Measurements from ENCODE around the gene EIF1AD. TPM values are rescaled to one million over a fixed set of nuclear protein-coding genes. Genes with fewer than 3 reads are reported as not detected.

The EIF1AD gene
- total and polyA plus RNA-seq, 9 of the 15 experiments (the other 6 are each of a cell fraction or from before 2014, with no cell fraction given): 50.1 to 98.8 (median 58.7) TPM

DNA sequence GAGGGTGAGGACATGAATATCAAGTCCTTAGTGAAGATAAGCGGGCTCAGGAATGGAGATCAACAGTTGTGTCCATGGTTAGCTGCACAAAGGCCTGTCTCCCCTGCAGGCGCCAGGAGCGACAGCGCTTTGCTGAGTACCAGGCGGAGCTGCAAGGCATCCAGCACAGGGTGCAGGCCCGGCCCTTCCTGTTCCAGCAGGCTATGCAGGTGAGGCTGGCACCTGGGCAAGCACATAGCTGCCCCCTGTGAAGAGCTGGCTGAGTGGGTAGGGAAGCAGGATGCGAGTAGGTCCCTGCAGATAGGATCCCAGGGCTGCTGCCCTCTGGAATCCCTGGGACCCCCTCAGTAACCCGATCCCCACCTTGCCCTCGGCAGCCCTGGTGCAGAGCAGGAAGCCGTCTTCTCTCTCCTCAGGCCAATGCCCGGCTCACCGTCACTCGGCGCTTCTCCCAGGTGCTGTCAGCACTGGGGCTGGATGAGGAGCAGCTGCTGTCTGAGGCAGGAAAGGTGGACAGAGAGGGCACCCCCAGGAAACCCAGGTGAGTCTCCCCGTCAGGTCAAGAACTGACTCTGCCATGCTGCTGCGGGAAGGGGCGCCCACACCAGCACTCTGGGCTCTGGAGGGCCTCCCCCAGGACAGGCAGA lies 43.1 kb downstream of the EIF1AD start:
- no peaks in the 10 kb centered on the region for H3K27me3 ChIP-seq (ENCODE audit: control insufficient read depth in 2 of 2, insufficient read depth in 2 of 2, low read length in 2 of 2)
- DNase-seq (ENCODE audit: extremely low read depth in 1 of 4, low spot score in 3 of 4): no peak
- H3K27ac ChIP-seq (ENCODE audit: extremely low read depth, low read depth, low read length): no peak overlapping the region
- in situ Hi-C loops (cut with MboI): no loop called here
- H3K9me3 ChIP-seq (replicated peaks; ENCODE audit: control insufficient read depth, insufficient read depth, low read depth, low read length): no peaks in the 10 kb centered on the region
- peaks cover 28% of the 10 kb centered on the region for H3K79me2 ChIP-seq (ENCODE audit: control insufficient read depth, insufficient read depth, low read length)
- WGBS (ENCODE audit: insufficient coverage, low coverage, missing lambda C conversion rate): 78% methylated on average over 12 of the region's 17 CpGs
- ChIA-PET CTCF (ENCODE audit: low intra/inter-chr PET ratio) (no interaction called here), POLR2A (interaction anchor here (0.5 to 1.9 kb wide), 7 partner anchors 10 to 66 kb away, joined by 3 to 7 read pairs (median 4); partner anchors contain the start of genes FOSL1 and TSGA10IP)
- peak overlapping the region in 1 of 2 experiments; percentile 37; a peak in 2 of 4 replicates for H3K9ac ChIP-seq (ENCODE audit: insufficient read depth in 1 of 2, low read depth in 2 of 2, low read length in 2 of 2)
- no peak overlapping the region; the same call in 1 of the 2 replicates for H2AFZ ChIP-seq (ENCODE audit: low read depth, low read length)
- H3K4me3 ChIP-seq: no peak overlapping the region
- intact Hi-C loops (cut with micrococcal nuclease): no loop called here
- 0 out of 2 replicates have a peak, but pooled peaks cover 2% of the 10 kb centered on the region for H4K20me1 ChIP-seq (replicated peaks; ENCODE audit: control insufficient read depth, insufficient read depth, low read length)
- FAIRE-seq: no peak
- ATAC-seq: no peak
- no TSS peak for BruUV-seq (replicated peaks)
- H3K4me2 ChIP-seq (ENCODE audit: insufficient read depth, low read length): no peak overlapping the region
- H3K4me1 ChIP-seq (replicated peaks in 1 of 2; ENCODE audit: control insufficient read depth in 2 of 2, insufficient read depth in 2 of 2, low read length in 2 of 2): peaks cover 12 to 31% of the 10 kb centered on the region in 2 experiments; a peak in 4 of 5 replicates
- peaks cover 6% of the 10 kb centered on the region; the same call in 1 of the 3 replicates for H3K36me3 ChIP-seq (ENCODE audit: control insufficient read depth, insufficient read depth, low read length)
- H3K9me1 ChIP-seq (ENCODE audit: control insufficient read depth, insufficient read depth, low read length): peaks cover 3% of the 10 kb centered on the region
- TF ChIP-seq HCFC1 (IDR thresholded peaks at IDR 0.05; ENCODE audit: low read depth, low read length): no peak
- TF ChIP-seq TOE1 (IDR thresholded peaks at IDR 0.05; ENCODE audit: borderline replicate concordance): no peak
- no peak for TF ChIP-seq TOE1 (CRISPR knock-in tag; IDR thresholded peaks at IDR 0.05; ENCODE audit: borderline replicate concordance, low read depth)
- TF ChIP-seq FOXK2 (conservative IDR thresholded peaks at IDR 0.05 in 1 of 2, IDR thresholded peaks at IDR 0.05 in 1 of 2; ENCODE audit: low read depth in 2 of 2): no peak
- TF ChIP-seq ZNF785 (CRISPR knock-in tag; IDR thresholded peaks at IDR 0.05): no peak
- TF ChIP-seq YY1 (IDR thresholded peaks at IDR 0.05; ENCODE audit: borderline replicate concordance in 1 of 3, control insufficient read depth in 1 of 3, extremely low read depth in 1 of 3, insufficient read depth in 3 of 3, insufficient read length in 1 of 3, insufficient replicate concordance in 2 of 3, low read depth in 1 of 3, low read length in 2 of 3): no peak
- TF ChIP-seq RUNX1 (IDR thresholded peaks at IDR 0.05; ENCODE audit: low read depth): no peak
- no peak for TF ChIP-seq BACH1 (tag; IDR thresholded peaks at IDR 0.05)
- TF ChIP-seq, protein P1, sequence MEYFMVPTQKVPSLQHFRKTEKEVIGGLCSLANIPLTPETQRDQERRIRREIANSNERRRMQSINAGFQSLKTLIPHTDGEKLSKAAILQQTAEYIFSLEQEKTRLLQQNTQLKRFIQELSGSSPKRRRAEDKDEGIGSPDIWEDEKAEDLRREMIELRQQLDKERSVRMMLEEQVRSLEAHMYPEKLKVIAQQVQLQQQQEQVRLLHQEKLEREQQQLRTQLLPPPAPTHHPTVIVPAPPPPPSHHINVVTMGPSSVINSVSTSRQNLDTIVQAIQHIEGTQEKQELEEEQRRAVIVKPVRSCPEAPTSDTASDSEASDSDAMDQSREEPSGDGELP (CRISPR knock-in tag; IDR thresholded peaks at IDR 0.05; ENCODE audit: borderline replicate concordance): no peak
- TF ChIP-seq, protein P2, sequence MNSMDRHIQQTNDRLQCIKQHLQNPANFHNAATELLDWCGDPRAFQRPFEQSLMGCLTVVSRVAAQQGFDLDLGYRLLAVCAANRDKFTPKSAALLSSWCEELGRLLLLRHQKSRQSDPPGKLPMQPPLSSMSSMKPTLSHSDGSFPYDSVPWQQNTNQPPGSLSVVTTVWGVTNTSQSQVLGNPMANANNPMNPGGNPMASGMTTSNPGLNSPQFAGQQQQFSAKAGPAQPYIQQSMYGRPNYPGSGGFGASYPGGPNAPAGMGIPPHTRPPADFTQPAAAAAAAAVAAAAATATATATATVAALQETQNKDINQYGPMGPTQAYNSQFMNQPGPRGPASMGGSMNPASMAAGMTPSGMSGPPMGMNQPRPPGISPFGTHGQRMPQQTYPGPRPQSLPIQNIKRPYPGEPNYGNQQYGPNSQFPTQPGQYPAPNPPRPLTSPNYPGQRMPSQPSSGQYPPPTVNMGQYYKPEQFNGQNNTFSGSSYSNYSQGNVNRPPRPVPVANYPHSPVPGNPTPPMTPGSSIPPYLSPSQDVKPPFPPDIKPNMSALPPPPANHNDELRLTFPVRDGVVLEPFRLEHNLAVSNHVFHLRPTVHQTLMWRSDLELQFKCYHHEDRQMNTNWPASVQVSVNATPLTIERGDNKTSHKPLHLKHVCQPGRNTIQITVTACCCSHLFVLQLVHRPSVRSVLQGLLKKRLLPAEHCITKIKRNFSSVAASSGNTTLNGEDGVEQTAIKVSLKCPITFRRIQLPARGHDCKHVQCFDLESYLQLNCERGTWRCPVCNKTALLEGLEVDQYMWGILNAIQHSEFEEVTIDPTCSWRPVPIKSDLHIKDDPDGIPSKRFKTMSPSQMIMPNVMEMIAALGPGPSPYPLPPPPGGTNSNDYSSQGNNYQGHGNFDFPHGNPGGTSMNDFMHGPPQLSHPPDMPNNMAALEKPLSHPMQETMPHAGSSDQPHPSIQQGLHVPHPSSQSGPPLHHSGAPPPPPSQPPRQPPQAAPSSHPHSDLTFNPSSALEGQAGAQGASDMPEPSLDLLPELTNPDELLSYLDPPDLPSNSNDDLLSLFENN (IDR thresholded peaks at IDR 0.05; ENCODE audit: low read depth in 2 of 2, low read length in 2 of 2): no peak
- TF ChIP-seq, protein P3, sequence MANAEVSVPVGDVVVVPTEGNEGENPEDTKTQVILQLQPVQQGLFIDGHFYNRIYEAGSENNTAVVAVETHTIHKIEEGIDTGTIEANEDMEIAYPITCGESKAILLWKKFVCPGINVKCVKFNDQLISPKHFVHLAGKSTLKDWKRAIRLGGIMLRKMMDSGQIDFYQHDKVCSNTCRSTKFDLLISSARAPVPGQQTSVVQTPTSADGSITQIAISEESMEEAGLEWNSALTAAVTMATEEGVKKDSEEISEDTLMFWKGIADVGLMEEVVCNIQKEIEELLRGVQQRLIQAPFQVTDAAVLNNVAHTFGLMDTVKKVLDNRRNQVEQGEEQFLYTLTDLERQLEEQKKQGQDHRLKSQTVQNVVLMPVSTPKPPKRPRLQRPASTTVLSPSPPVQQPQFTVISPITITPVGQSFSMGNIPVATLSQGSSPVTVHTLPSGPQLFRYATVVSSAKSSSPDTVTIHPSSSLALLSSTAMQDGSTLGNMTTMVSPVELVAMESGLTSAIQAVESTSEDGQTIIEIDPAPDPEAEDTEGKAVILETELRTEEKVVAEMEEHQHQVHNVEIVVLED (CRISPR knock-in tag; IDR thresholded peaks at IDR 0.05): no peak

Measured in K562 (cell line).